ENCODE results near the gene TNF.

DNA sequence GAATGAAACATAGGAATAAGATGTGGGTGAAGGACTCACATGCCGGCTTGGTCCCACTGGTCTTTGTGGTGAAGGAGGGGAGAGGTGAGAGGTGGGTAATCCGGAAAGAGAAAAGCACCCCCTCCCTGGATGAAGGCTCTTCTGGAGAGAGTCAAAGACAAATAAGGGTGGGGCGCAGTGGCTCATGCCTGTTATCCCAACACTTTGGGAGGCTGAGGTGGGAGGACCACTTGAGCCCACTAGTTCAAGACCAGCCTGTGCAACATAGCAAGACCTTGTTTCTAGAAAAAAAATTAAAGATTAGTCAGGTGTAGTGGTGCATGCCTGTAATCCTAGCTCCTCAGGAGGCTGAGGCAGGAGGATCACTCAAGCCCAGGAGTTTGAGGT is 3.7 kb downstream of the TNF start:
- TF ChIP-seq CTCF (conservative IDR thresholded peaks at IDR 0.05; ENCODE audit: low read length) (no peak), EZH2phosphoT487 (IDR thresholded peaks at IDR 0.05; ENCODE audit: borderline replicate concordance, low read depth, low read length) (no peak)
